H1 (cell line): ENCODE measurements around the gene MAPKAPK5. TPM values are rescaled to one million over a fixed set of nuclear protein-coding genes. Genes with fewer than 3 reads are reported as not detected.

Experiments used
- CREB1 ChIP-seq: IDR thresholded peaks from 2 replicates; pipeline ENCODE4 v1.6.1; 2012; ENCODE audit warnings: inconsistent platforms
- HDAC6 ChIP-seq: IDR thresholded peaks from one replicate; pipeline ENCODE4 v1.7.1; 2012; ENCODE audit warnings: low read depth, mild to moderate bottlenecking, inconsistent platforms, low read length, moderate library complexity
- JUND ChIP-seq: IDR thresholded peaks from 2 replicates; pipeline ENCODE4 v1.6.1; 2011; ENCODE audit warnings: mild to moderate bottlenecking, improper control_type of control experiment, low read length
- POLR2A ChIP-seq, 2 experiments: IDR thresholded peaks; 1 replicate in 1 of 2; 2 replicates in 1 of 2; pipeline ENCODE4 v1.6.1; 2011; ENCODE audit warnings: low read depth in 2 of 2, low read length in 2 of 2, mild to moderate bottlenecking in 2 of 2; ENCODE audit errors: control extremely low read depth in 1 of 2
- polyA plus RNA-seq, 7 experiments: library from polyadenylated mRNA; depleted of rRNA in 3 of 7; stranded (reverse) in 5 of 7; unstranded in 2 of 7; fragments of >200 nt in 5 of 7; fragments of 200-250 nt in 2 of 7; gene quantifications; 1 replicate in 5 of 7; 2 replicates in 1 of 7; 4 replicates in 1 of 7; pipeline versions ENCODE4 v1.2.1 to v1.2.3, GENCODE V29; 2011 to 2013; ENCODE audit warnings: missing spikeins in 2 of 7, mixed read lengths in 2 of 7
- total RNA-seq: library from RNA; stranded (reverse); fragmentation: NEBNext Ultra II Directional; extraction: Animal tissue kit (Norgen Biotek cat#: 25700); gene quantifications from 2 replicates; pipeline ENCODE4 v1.2.1, GENCODE V29; 2021

MAPKAPK5 gene
- total and polyA plus RNA-seq, 2 of the 8 experiments (the other 6 are each of a cell fraction or from before 2014, with no cell fraction given), result 40.0 to 91.5 TPM

- TF ChIP-seq POLR2A (IDR thresholded peaks at IDR 0.05; ENCODE audit: control extremely low read depth in 1 of 2, low read depth in 2 of 2, low read length in 2 of 2) (no peak), CREB1 (no peak), HDAC6 (no peak), JUND (no peak)
Observed at GRCh38 chr12:111825509-111825908, 16.5 kb upstream of the MAPKAPK5 start (continued).
